Fibroblast of mammary gland (primary cell): ENCODE measurements around the gene SRSF1.

Experiments
- DNase-seq: peaks from one replicate; pipeline ENCODE4 v3.0.0-alpha.2; 2010; ENCODE audit warnings: low read depth
- H3K4me3 ChIP-seq: 2 replicates; pipeline ENCODE4 v1.5.1; 2011; ENCODE audit warnings: low read depth, mild to moderate bottlenecking, low read length, moderate library complexity; ENCODE audit not compliant: control insufficient read depth
- TF ChIP-seq, protein P1 (sequence below): conservative IDR thresholded peaks from 2 replicates; pipeline ENCODE4 v1.5.1; 2011; ENCODE audit warnings: low read depth, low read length, inconsistent platforms; ENCODE audit not compliant: control insufficient read depth, insufficient read depth

SRSF1 gene

DNA sequence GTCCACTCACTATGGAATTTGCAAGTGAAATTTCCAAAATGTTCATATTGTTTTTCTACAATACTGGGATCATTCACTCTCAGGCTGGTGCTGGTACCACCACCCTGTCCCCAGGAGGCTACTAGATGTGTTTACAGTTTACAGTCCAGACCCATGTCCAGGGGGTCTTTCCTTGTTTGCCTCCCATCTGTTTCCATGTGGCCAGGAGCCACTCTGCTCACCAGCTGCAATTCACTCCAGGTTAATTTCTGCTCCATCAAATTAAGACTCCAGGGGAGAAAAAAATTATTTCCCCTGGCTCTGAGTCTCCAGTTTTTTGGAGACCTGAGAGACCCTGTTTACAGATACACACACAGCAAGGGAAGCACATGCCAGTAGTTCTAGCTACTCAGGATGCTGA is 12.5 kb upstream of the SRSF1 start:
- TF ChIP-seq, protein P1, sequence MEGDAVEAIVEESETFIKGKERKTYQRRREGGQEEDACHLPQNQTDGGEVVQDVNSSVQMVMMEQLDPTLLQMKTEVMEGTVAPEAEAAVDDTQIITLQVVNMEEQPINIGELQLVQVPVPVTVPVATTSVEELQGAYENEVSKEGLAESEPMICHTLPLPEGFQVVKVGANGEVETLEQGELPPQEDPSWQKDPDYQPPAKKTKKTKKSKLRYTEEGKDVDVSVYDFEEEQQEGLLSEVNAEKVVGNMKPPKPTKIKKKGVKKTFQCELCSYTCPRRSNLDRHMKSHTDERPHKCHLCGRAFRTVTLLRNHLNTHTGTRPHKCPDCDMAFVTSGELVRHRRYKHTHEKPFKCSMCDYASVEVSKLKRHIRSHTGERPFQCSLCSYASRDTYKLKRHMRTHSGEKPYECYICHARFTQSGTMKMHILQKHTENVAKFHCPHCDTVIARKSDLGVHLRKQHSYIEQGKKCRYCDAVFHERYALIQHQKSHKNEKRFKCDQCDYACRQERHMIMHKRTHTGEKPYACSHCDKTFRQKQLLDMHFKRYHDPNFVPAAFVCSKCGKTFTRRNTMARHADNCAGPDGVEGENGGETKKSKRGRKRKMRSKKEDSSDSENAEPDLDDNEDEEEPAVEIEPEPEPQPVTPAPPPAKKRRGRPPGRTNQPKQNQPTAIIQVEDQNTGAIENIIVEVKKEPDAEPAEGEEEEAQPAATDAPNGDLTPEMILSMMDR: no peak

DNA sequence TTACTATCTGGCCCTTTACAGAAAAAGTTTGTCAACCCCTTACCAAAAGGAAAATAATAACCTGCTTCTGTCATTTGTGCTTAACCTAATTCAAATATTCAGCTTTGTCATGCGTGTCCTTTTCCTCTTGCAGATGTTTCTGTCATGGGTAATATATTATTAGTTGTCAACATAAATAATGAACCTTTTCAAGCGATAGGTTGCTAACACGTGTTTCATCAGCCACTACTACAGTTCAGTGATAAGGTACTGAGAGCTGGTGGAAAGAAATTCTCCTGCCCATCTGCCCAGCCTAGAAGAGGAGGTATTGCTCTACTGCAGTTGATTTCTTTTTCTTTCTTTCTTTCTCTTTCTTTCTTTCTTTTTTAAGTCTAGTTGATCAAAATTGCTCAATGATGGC is 12.0 kb upstream of the SRSF1 start:
- DNase-seq: no peak
- H3K4me3 ChIP-seq: no peak overlapping the region
- TF ChIP-seq, protein P1: no peak

More for the DNA sequence above, 12.5 kb upstream of the SRSF1 start:
- no peak overlapping the region for H3K4me3 ChIP-seq
- no peak for DNase-seq

DNA sequence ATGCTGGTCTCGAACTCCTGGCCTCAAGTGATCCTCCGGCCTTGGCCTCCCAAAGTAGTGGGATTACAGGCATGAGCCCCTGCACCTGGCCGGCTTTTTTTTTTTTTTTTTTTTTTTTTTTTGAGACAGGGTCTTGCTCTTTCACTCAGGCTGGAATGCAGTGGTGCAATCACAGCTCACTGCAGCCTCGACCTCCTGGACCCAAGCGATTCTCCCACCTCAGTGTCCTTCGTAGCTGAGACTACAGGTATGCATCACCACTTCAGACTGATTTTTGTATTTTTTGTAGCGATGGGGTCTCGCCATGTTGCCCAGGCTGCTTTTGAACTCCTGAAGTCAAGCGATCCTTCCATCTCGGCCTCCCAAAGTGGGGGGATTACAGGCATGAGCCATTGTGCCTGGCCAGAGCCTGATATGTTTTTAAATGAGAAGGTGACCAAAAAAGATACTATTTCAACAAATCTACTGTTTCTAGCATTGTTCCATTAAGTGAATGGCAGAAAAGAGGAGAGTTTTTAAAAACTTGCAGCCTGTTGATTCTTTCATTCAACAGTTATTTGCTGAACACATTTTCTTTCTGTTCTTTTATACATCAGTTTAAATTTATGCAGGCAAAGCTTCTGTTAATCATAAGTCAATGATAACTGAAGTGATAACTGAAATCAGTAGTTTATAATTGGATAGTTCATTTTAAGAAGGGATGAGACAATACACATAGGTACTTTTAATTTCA is 3.2 kb upstream of the SRSF1 start:
- TF ChIP-seq, protein P1: no peak
- no peak for DNase-seq
- H3K4me3 ChIP-seq: no peak overlapping the region

DNA sequence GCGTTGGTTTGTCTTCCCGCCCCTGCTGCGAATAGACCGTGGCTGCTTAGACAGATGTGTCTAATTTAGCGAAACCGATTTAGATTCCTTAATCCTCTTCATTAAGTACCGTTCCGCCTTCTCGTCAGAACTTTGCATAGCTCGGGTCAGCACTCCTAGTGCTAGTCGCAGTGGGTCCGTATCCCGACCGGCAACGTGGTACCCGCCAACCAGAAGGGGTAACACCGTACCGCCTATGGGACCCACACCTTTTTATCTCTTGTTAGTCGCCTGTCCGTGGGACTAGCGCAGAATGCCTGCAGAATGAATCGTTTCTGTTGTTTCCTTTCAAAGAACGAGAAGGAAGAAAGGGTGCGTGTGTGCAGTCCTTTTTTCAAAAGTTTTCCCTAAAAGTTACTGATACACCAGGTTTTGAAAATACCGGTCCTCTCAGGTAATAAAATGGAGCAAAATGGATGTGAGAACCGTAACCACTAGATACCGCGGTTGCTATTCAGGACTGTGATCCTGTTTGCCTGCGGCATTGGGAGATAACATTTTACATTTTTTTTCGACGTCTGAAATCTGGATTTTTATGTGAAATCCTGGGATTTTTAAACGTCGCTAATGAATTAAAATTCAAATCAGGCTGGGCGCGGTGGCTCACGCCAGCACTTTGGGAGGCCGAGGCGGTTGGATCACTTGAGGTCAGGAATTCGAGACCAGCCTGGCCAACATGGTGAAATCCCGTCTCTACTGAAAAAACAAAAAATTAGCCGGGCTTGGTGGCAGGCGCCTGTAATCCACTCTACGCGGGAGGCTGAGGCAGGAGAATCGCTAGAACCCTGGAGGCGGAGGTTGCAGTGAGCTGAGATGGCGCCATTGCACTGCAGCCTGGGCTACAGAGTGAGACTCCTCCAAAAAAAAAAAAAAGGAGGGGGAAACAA is 998 bp upstream of the SRSF1 start:
- H3K4me3 ChIP-seq: peak overlapping the region; percentile 88
- TF ChIP-seq, protein P1: no peak
- no peak for DNase-seq

DNA sequence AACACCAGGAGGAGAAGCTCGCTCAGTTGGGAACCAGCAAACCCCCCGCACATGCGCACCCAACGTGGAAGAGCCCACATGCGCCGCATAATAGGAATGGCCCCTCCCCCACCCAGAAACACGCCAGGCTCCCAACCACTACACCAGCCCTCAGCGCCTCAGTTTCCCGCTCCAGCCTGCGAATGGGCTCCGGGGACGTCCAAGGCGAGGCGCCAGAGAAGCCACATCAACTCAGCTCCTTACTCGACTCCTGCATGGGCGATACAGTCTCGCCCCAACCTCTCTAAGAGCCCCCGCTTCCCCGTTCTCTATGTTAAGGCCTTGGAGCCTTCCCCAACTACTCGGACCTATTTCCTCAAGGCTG is 504 bp downstream of the SRSF1 start:
- H3K4me3 ChIP-seq: peak overlapping the region; percentile 88
- TF ChIP-seq, protein P1: no peak

DNA sequence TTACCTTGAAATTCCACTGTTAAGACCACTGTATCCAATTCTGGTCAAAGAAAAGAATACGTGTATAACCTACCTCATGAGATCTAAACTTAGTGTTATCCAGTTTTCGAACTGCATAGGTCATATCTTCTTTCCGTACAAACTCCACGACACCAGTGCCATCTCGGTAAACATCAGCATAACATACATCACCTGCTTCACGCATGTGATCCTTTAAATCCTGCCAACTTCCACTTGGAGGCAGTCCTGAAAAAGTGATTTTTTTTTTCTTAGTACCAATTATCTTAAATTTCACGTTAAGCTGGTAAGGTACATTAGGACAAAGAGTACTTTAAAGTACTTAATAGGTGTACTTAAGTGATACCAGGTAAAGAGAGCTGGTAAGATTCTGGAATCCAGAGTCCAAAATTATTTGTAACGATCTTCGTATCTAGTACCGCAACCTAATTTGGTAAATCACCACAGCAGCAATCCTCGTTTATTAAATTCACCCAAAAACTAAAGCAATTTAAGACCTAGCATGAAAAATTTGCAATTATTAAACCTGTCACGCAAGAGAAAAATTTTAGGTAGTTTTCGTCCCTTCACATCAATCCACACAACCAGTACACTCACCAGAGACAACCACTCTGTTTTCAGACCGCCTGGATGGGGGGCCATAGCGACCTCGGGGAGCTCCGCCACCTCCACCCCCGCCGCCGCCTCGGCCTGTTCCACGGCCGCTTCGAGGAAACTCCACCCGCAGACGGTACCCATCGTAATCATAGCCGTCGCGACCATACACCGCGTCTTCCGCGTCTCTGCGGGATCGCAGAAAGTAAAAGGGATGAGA is 1.1 kb downstream of the SRSF1 start:
- no peak for DNase-seq
- TF ChIP-seq, protein P1: no peak
- H3K4me3 ChIP-seq: peak overlapping the region; percentile 88

More for the DNA sequence above, 504 bp downstream of the SRSF1 start:
- DNase-seq: peak; percentile 68
